SK-N-SH (cell line): ENCODE measurements around the gene PIBF1. TPM values are rescaled to one million over a fixed set of nuclear protein-coding genes. Genes with fewer than 3 reads are reported as not detected.

Experiments used
- CTCF ChIA-PET: fragments of 300-600, 350-600 bp; formaldehyde crosslinking; extraction: SDS; loops from one replicate; lab custom pipeline; 2021; lab: Yijun Ruan, JAX
- POLR2A ChIA-PET: fragments of 350-600 bp; sonication (Branson Sonifier 250); formaldehyde crosslinking; extraction: SDS; loops from one replicate; lab custom pipeline; 2020; ENCODE audit warnings: antibody characterized with exemption, inconsistent platforms; lab: Yijun Ruan, JAX
- DNase-seq: peaks from one replicate; pipeline ENCODE4 v3.0.0; 2012
- H2AFZ ChIP-seq: fragments of 200-600 bp; sonication (generic); 2 replicates; pipeline ENCODE4 v1.8.1; 2016; ENCODE audit warnings: antibody characterized with exemption, mild to moderate bottlenecking, low read depth
- H3F3A ChIP-seq: fragments of 200-600 bp; sonication (generic); replicated peaks from 2 replicates; pipeline ENCODE3; 2016; ENCODE audit warnings: antibody characterized with exemption, mild to moderate bottlenecking; ENCODE audit not compliant: insufficient read depth
- H3K27ac ChIP-seq, 2 experiments: fragments of 200-500 bp in 1 of 2; fragments of 200-600 bp in 1 of 2; sonication (Bioruptor generic) in 1 of 2; sonication (generic), shearing (Covaris generic) in 1 of 2; 2 replicates each; pipeline versions ENCODE4 v1.5.1 to v1.6.1; 2014 to 2016; ENCODE audit warnings: low read depth in 2 of 2, inconsistent platforms in 1 of 2, low read length in 1 of 2, mild to moderate bottlenecking in 1 of 2, mixed read lengths in 1 of 2
- H3K27me3 ChIP-seq: fragments of 200-600 bp; sonication (generic), shearing (Covaris generic); 2 replicates; pipeline ENCODE4 v1.6.1; 2016; ENCODE audit warnings: mixed run types; ENCODE audit not compliant: insufficient read depth
- H3K36me3 ChIP-seq, 2 experiments: fragments of 200-500 bp in 1 of 2; fragments of 200-600 bp in 1 of 2; sonication (Bioruptor generic) in 1 of 2; sonication (generic) in 1 of 2; replicated peaks in 1 of 2; 2 replicates each; pipeline versions ENCODE3 to v1.5.1; 2014 to 2016; ENCODE audit warnings: low read length in 1 of 2, mild to moderate bottlenecking in 1 of 2; ENCODE audit not compliant: insufficient read depth in 2 of 2, control insufficient read depth in 1 of 2
- H3K4me1 ChIP-seq, 2 experiments: fragments of 200-500 bp in 1 of 2; fragments of 200-600 bp in 1 of 2; sonication (Bioruptor generic) in 1 of 2; sonication (generic), shearing (Covaris generic) in 1 of 2; 2 replicates each; pipeline versions ENCODE4 v1.5.1 to v1.6.1; 2014 to 2016; ENCODE audit warnings: low read depth in 1 of 2, low read length in 1 of 2, mixed run types in 1 of 2; ENCODE audit not compliant: insufficient read depth in 2 of 2, control insufficient read depth in 1 of 2
- H3K4me2 ChIP-seq: fragments of 200-600 bp; sonication (generic), shearing (Covaris generic); 2 replicates; pipeline ENCODE4 v1.6.1; 2017; ENCODE audit warnings: mixed run types
- H3K4me3 ChIP-seq, 2 experiments: fragments of 200-500 bp in 1 of 2; fragments of 200-600 bp in 1 of 2; sonication (Bioruptor generic) in 1 of 2; sonication (generic), shearing (Covaris generic) in 1 of 2; 2 replicates each; pipeline versions ENCODE4 v1.5.1 to v1.8.1; 2014 to 2016; ENCODE audit warnings: low read depth in 2 of 2, inconsistent platforms in 1 of 2, low read length in 1 of 2, mild to moderate bottlenecking in 1 of 2, mixed read lengths in 1 of 2, moderate library complexity in 1 of 2
- H3K79me2 ChIP-seq: fragments of 200-600 bp; sonication (generic); 2 replicates; pipeline ENCODE4 v1.8.1; 2017; ENCODE audit warnings: mild to moderate bottlenecking; ENCODE audit not compliant: insufficient read depth
- H3K9ac ChIP-seq: fragments of 200-600 bp; sonication (generic); 2 replicates; pipeline ENCODE4 v1.6.1; 2017; ENCODE audit warnings: mixed run types
- H3K9me2 ChIP-seq: fragments of 200-600 bp; sonication (generic); 2 replicates; pipeline ENCODE4 v1.6.1; 2017; ENCODE audit warnings: mixed run types
- H3K9me3 ChIP-seq: fragments of 200-600 bp; sonication (generic); 2 replicates; pipeline ENCODE4 v1.6.1; 2017; ENCODE audit warnings: mixed run types, mild to moderate bottlenecking, moderate library complexity
- H4K20me1 ChIP-seq: fragments of 200-600 bp; sonication (generic); 2 replicates; pipeline ENCODE4 v1.6.1; 2017; ENCODE audit warnings: mild to moderate bottlenecking, mixed run types; ENCODE audit not compliant: insufficient read depth
- CHD2 ChIP-seq: fragments of 150-350 bp; IDR thresholded peaks from 2 replicates; pipeline ENCODE4 v1.6.1; 2018; ENCODE audit warnings: low read length; ENCODE audit not compliant: partially characterized antibody
- ELF1 ChIP-seq: IDR thresholded peaks from 2 replicates; pipeline ENCODE4 v1.4.0; 2012
- FOSL2 ChIP-seq: IDR thresholded peaks from 2 replicates; pipeline ENCODE4 v1.4.0; 2012; ENCODE audit warnings: low read depth, mild to moderate bottlenecking, moderate library complexity, borderline replicate concordance
- FOXJ3 ChIP-seq: sonication (generic); formaldehyde crosslinking; IDR thresholded peaks from 2 replicates; pipeline ENCODE4 v1.5.1; 2020; ENCODE audit warnings: mild to moderate bottlenecking, missing genetic modification reagents
- FOXM1 ChIP-seq: IDR thresholded peaks from 2 replicates; pipeline ENCODE4 v1.4.0; 2012; ENCODE audit warnings: low read depth, mild to moderate bottlenecking
- JUND ChIP-seq: IDR thresholded peaks from 2 replicates; pipeline ENCODE4 v1.4.0; 2012
- MXI1 ChIP-seq: IDR thresholded peaks from 2 replicates; pipeline ENCODE4 v1.6.1; 2012; ENCODE audit warnings: mild to moderate bottlenecking, low read depth, low read length, improper control_type of control experiment
- NFIC ChIP-seq: IDR thresholded peaks from 2 replicates; pipeline ENCODE4 v1.4.0; 2012; ENCODE audit warnings: borderline replicate concordance
- PBX3 ChIP-seq: IDR thresholded peaks from 2 replicates; pipeline ENCODE4; 2012
- RFX5 ChIP-seq: IDR thresholded peaks from 2 replicates; pipeline ENCODE4 v1.6.1; 2012; ENCODE audit warnings: mild to moderate bottlenecking, improper control_type of control experiment, low read length
- TAF1 ChIP-seq: IDR thresholded peaks from 2 replicates; pipeline ENCODE4 v1.6.1; 2012; ENCODE audit warnings: low read depth, mild to moderate bottlenecking, low read length, moderate library complexity, borderline replicate concordance
- TCF12 ChIP-seq: IDR thresholded peaks from 2 replicates; pipeline ENCODE4 v1.4.0; 2012
- TEAD4 ChIP-seq: IDR thresholded peaks from 2 replicates; pipeline ENCODE4 v1.4.0; 2012; ENCODE audit warnings: mild to moderate bottlenecking, borderline replicate concordance; ENCODE audit not compliant: insufficient read depth
- USF2 ChIP-seq: fragments of 150-350 bp; IDR thresholded peaks from 2 replicates; pipeline ENCODE4 v1.6.1; 2017; ENCODE audit warnings: antibody characterized with exemption, low read length, low read depth, borderline replicate concordance
- YY1 ChIP-seq: IDR thresholded peaks from 2 replicates; pipeline ENCODE4 v1.4.0; 2012; ENCODE audit warnings: low read depth, mild to moderate bottlenecking
- WGBS: methylation state at CpG from one replicate; pipeline ENCODE4 v1.1.6; 2017; ENCODE audit warnings: low lambda C conversion rate; 5-methylcytosine and 5-hydroxymethylcytosine counted together
- polyA plus RNA-seq, 3 experiments: library from polyadenylated mRNA; depleted of rRNA; stranded (reverse); fragments of >200 nt; gene quantifications; 2 replicates each; pipeline ENCODE4 v1.2.3, GENCODE V29; 2012
- TF ChIP-seq, protein P1 (sequence below): fragments of 150-350 bp; IDR thresholded peaks from 2 replicates; pipeline ENCODE4 v1.6.1; 2016; ENCODE audit warnings: mild to moderate bottlenecking, low read depth, low read length
- TF ChIP-seq, protein P2 (sequence below): IDR thresholded peaks from 2 replicates; pipeline ENCODE4 v1.6.1; 2012; ENCODE audit warnings: mild to moderate bottlenecking, low read depth, low read length, moderate library complexity
- TF ChIP-seq, protein P3 (sequence below): fragments of 200-600 bp; sonication (generic); IDR thresholded peaks from 2 replicates; pipeline ENCODE4 v1.6.1; 2017; ENCODE audit warnings: antibody characterized with exemption, mild to moderate bottlenecking, moderate library complexity

Gene PIBF1
- polyA plus RNA-seq, 1 of the 3 experiments (the other 2 are of a cell fraction) = 3.9 TPM

- CTCF ChIA-PET = interaction anchor here (1.0 kb wide), 1 partner anchor 338 kb away, joined by 3 read pairs; no protein-coding TSS in a partner anchor
- TF ChIP-seq TCF12 (no peak), MXI1 (no peak), ELF1 (no peak), NFIC (no peak), TAF1 (no peak)
- TF ChIP-seq, protein P1, sequence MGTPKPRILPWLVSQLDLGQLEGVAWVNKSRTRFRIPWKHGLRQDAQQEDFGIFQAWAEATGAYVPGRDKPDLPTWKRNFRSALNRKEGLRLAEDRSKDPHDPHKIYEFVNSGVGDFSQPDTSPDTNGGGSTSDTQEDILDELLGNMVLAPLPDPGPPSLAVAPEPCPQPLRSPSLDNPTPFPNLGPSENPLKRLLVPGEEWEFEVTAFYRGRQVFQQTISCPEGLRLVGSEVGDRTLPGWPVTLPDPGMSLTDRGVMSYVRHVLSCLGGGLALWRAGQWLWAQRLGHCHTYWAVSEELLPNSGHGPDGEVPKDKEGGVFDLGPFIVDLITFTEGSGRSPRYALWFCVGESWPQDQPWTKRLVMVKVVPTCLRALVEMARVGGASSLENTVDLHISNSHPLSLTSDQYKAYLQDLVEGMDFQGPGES = no peak
- no peaks in the 10 kb centered on the region for H3K9me2 ChIP-seq
- WGBS = 63% methylated on average over 5 of the region's 5 CpGs
- H3K27me3 ChIP-seq = no peaks in the 10 kb centered on the region
- no peak overlapping the region for H3K9ac ChIP-seq
- H3K4me2 ChIP-seq = no peak overlapping the region
- H3K4me3 ChIP-seq = no peak overlapping the region
- peaks cover 10% of the 10 kb centered on the region for H3F3A ChIP-seq
- no peaks in the 10 kb centered on the region for H3K79me2 ChIP-seq
- no peak overlapping the region for H3K27ac ChIP-seq
- no peaks in the 10 kb centered on the region for H3K36me3 ChIP-seq
- DNase-seq = no peak
- H3K4me1 ChIP-seq = peaks cover 3 to 7% of the 10 kb centered on the region in 2 experiments; a peak in 3 of 4 replicates
- no peaks in the 10 kb centered on the region for H3K9me3 ChIP-seq
- no peaks in the 10 kb centered on the region for H4K20me1 ChIP-seq
- POLR2A ChIA-PET = no interaction called here
- no peak overlapping the region for H2AFZ ChIP-seq
Observed at GRCh38 chr13:73054712-73055111, 272.8 kb downstream of the PIBF1 start.

GRCh38 chr13:73055813-73056564, 274.1 kb downstream of the PIBF1 start:
- no peaks in the 10 kb centered on the region for H3K27me3 ChIP-seq
- H3K4me1 ChIP-seq = peaks cover 7 to 10% of the 10 kb centered on the region in 2 experiments; a peak in 3 of 4 replicates
- H3K9me3 ChIP-seq = no peaks in the 10 kb centered on the region
- 35% methylated on average over 8 of the region's 8 CpGs for WGBS
- H2AFZ ChIP-seq = no peak overlapping the region
- no peaks in the 10 kb centered on the region for H4K20me1 ChIP-seq
- no peaks in the 10 kb centered on the region for H3K36me3 ChIP-seq
- H3K9ac ChIP-seq = no peak overlapping the region
- H3K27ac ChIP-seq = peak overlapping the region in 1 of 2 experiments; percentile 28; a peak in 1 of 4 replicates
- DNase-seq = no peak
- no peak overlapping the region for H3K4me2 ChIP-seq
- no peaks in the 10 kb centered on the region for H3K9me2 ChIP-seq
- ChIA-PET CTCF (interaction anchor here (1.0 kb wide), 1 partner anchor 337 kb away, joined by 3 read pairs; no protein-coding TSS in a partner anchor), POLR2A (no interaction called here)
- H3F3A ChIP-seq = peaks cover 18% of the 10 kb centered on the region
- H3K79me2 ChIP-seq = no peaks in the 10 kb centered on the region
- H3K4me3 ChIP-seq = no peak overlapping the region
- TF ChIP-seq FOXM1 = no peak
- TF ChIP-seq PBX3 = peak; percentile 23; the same call in 1 of the 2 replicates
- TF ChIP-seq RFX5 = no peak
- TF ChIP-seq, protein P2, sequence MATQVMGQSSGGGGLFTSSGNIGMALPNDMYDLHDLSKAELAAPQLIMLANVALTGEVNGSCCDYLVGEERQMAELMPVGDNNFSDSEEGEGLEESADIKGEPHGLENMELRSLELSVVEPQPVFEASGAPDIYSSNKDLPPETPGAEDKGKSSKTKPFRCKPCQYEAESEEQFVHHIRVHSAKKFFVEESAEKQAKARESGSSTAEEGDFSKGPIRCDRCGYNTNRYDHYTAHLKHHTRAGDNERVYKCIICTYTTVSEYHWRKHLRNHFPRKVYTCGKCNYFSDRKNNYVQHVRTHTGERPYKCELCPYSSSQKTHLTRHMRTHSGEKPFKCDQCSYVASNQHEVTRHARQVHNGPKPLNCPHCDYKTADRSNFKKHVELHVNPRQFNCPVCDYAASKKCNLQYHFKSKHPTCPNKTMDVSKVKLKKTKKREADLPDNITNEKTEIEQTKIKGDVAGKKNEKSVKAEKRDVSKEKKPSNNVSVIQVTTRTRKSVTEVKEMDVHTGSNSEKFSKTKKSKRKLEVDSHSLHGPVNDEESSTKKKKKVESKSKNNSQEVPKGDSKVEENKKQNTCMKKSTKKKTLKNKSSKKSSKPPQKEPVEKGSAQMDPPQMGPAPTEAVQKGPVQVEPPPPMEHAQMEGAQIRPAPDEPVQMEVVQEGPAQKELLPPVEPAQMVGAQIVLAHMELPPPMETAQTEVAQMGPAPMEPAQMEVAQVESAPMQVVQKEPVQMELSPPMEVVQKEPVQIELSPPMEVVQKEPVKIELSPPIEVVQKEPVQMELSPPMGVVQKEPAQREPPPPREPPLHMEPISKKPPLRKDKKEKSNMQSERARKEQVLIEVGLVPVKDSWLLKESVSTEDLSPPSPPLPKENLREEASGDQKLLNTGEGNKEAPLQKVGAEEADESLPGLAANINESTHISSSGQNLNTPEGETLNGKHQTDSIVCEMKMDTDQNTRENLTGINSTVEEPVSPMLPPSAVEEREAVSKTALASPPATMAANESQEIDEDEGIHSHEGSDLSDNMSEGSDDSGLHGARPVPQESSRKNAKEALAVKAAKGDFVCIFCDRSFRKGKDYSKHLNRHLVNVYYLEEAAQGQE = no peak
- TF ChIP-seq, protein P3, sequence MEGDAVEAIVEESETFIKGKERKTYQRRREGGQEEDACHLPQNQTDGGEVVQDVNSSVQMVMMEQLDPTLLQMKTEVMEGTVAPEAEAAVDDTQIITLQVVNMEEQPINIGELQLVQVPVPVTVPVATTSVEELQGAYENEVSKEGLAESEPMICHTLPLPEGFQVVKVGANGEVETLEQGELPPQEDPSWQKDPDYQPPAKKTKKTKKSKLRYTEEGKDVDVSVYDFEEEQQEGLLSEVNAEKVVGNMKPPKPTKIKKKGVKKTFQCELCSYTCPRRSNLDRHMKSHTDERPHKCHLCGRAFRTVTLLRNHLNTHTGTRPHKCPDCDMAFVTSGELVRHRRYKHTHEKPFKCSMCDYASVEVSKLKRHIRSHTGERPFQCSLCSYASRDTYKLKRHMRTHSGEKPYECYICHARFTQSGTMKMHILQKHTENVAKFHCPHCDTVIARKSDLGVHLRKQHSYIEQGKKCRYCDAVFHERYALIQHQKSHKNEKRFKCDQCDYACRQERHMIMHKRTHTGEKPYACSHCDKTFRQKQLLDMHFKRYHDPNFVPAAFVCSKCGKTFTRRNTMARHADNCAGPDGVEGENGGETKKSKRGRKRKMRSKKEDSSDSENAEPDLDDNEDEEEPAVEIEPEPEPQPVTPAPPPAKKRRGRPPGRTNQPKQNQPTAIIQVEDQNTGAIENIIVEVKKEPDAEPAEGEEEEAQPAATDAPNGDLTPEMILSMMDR = no peak
- TF ChIP-seq TCF12 = peak; percentile 69
- TF ChIP-seq JUND = peak; percentile 67
- TF ChIP-seq CHD2 = no peak
- no peak for TF ChIP-seq USF2
- TF ChIP-seq NFIC = peak; percentile 88
- TF ChIP-seq FOSL2 = peak; percentile 39; the same call in 1 of the 2 replicates
- no peak for TF ChIP-seq MXI1
- no peak for TF ChIP-seq YY1
- peak; percentile 34; the same call in 1 of the 2 replicates for TF ChIP-seq TEAD4
- no peak for TF ChIP-seq FOXJ3 (CRISPR knock-in tag)
